Choroid plexus epithelial cell (primary cell): ENCODE results near the gene CSMD2.

Source experiments
- DNase-seq: peaks from one replicate; pipeline ENCODE4 v3.0.0-alpha.2; 2010; ENCODE audit warnings: low read depth
- H3K4me3 ChIP-seq: 2 replicates; pipeline ENCODE4 v1.5.1; 2011; ENCODE audit warnings: low read depth, mild to moderate bottlenecking, control low read depth, low read length, moderate library complexity
- TF ChIP-seq, protein P1 (sequence below): conservative IDR thresholded peaks from 2 replicates; pipeline ENCODE4 v1.5.1; 2011; ENCODE audit warnings: low read depth, mild to moderate bottlenecking, control low read depth, inconsistent platforms, low read length, moderate library complexity

Gene CSMD2

DNA sequence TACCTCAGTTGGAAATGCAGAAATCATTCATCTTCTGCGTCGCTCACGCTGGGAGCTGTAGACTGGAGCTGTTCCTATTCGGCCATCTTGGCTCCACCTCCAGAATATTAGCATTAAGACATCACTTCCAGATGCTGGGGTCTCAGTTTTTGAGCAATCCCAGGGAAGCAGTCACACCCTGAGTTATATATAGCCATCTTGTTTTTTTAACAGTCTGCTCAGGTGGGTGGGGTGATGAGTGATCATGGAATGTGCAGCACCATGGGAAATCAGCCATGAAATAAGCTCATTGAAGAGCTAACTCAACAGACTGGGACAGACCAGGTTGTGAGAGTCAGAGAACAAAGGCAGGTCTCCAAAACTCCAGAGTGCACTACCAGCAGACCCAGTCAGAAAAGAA lies 328.1 kb downstream of the CSMD2 start:
- TF ChIP-seq, protein P1, sequence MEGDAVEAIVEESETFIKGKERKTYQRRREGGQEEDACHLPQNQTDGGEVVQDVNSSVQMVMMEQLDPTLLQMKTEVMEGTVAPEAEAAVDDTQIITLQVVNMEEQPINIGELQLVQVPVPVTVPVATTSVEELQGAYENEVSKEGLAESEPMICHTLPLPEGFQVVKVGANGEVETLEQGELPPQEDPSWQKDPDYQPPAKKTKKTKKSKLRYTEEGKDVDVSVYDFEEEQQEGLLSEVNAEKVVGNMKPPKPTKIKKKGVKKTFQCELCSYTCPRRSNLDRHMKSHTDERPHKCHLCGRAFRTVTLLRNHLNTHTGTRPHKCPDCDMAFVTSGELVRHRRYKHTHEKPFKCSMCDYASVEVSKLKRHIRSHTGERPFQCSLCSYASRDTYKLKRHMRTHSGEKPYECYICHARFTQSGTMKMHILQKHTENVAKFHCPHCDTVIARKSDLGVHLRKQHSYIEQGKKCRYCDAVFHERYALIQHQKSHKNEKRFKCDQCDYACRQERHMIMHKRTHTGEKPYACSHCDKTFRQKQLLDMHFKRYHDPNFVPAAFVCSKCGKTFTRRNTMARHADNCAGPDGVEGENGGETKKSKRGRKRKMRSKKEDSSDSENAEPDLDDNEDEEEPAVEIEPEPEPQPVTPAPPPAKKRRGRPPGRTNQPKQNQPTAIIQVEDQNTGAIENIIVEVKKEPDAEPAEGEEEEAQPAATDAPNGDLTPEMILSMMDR: no peak
- no peak for DNase-seq
- no peak overlapping the region for H3K4me3 ChIP-seq

DNA sequence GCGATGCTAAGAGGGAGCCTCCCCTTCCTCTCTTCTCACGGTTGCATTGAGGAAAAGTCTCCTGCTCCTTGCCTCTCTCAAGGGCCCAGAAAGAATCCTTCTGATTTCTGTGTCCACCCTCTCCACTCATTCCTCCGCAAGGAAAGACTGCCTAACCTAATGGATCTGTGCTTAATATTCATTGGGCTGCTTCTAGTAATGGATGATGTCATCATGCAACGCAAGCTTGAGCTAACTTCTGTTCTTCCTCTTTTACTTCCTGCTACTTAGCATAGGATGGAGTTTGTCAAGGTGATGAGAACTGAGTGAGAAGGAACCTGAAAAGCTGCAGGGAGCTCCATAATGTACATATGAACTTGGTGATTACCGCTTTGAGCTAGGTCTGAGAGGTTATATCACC lies 336.4 kb downstream of the CSMD2 start:
- no peak for DNase-seq
- H3K4me3 ChIP-seq: no peak overlapping the region
- TF ChIP-seq, protein P1: no peak

DNA sequence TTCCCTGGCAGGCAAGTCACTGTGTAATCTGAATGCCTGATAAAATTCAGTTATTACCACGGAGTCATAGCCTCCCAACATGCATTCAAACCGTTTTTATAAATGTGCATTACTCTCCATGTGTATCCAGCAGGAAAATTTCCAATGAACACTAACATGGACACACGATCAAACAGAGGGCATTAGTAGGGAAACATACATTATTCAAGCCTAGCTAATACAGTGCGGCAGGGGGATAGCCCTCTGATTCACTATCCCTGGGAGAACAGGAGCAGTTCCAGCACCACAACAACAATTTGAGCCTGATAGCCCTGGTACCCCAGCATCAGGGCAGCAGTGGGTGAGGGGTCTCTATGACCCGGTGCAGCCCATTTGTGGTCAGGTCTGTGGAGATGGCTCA lies 337.0 kb downstream of the CSMD2 start:
- TF ChIP-seq, protein P1: no peak
- H3K4me3 ChIP-seq: no peak overlapping the region
- no peak for DNase-seq

DNA sequence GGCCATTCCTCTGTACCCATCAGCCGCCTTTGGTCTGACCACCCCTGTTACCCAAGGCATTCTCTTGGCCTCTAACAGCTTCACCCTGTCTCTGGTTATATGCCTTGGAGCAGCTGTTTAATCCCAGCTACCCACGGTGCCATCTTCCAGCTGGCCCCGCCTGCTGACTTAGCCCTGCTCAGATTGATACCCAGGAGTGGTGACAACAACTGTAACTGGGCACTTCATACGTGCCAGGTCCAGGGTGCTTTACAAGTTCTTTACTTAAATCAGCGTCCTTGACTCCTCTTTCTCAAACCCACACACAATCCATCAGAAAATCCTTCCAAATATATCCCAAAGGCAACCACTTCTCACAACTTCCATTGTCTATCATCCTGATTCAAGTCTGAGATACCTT lies 338.3 kb downstream of the CSMD2 start:
- TF ChIP-seq, protein P1: no peak
- no peak for DNase-seq
- no peak overlapping the region for H3K4me3 ChIP-seq

DNA sequence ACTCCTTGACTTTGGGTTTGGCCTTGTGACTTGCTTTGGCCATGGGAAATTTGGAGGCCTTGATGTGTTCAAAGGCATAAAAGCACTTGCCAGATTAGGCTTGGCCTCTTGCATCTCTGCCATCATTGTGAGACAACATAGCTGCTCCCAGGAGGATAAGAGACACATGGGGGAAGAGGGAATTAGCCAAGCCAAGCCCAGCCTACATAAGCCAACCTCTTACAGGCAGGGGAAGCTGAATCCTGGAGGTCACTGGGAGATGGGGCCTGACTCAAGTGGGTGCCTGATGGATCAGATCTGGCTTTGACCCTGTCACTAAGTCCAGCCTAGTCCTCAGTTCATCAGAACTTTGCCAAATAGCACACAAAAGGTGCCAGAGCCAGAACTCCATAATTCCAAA lies 338.7 kb downstream of the CSMD2 start:
- DNase-seq: no peak
- TF ChIP-seq, protein P1: no peak
- H3K4me3 ChIP-seq: no peak overlapping the region

DNA sequence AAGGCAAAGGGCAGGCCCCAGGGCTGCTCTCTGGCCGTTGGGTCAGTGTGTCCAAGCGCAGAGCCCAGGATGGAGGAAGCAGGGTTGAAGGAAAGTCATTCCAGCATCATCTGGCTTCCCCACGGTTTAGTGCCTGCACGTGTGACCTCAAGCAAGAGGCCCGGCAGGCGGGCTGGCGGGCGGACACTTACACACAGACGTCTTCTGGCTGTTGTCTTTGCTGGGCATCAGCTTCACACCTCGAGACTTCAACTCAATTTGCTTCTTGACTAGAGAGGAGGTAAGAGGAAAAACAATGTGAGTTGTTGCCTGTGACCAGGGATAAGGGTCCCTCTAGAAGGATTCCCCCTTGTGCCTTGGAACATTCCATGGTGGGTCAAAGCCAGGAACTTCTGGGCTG lies 339.5 kb downstream of the CSMD2 start:
- no peak overlapping the region for H3K4me3 ChIP-seq
- DNase-seq: no peak
- TF ChIP-seq, protein P1: no peak

DNA sequence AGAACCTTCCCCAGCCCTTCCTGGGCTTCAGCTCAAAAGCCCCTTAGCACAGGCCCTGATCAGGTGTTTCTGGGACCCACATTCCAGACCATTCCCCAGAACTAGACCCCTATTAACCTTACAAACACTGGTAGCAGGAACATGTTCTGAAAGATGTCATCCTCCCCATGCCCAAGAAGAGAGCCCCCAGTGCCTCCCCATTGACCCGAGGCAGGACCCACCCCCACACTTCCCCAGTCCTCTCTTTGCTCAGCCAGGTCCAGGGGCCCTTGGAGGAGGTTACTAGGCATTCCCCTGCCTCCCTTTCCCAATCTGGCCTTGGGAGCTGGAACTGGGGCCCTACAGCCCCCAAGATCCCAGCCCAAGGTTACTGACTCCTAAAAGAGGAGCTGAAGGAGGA lies 340.1 kb downstream of the CSMD2 start:
- no peak for DNase-seq
- no peak overlapping the region for H3K4me3 ChIP-seq
- TF ChIP-seq, protein P1: no peak
